CD4-positive, alpha-beta T cell treated with Interleukin-21 for 1 hour (primary cell): ENCODE data around the gene CGB5.
A peak's percentile ranks its signal among the peaks of the same experiment; 100 is the strongest.
"Not testable (repeated sequence)": the region's sequence is repeated elsewhere in the genome, so short reads cannot be mapped to it uniquely, and the experiment has no call there.

Source experiments
- DNase-seq: peaks from one replicate; pipeline ENCODE4 v3.0.0-alpha.2; 2020

Gene CGB5

DNA sequence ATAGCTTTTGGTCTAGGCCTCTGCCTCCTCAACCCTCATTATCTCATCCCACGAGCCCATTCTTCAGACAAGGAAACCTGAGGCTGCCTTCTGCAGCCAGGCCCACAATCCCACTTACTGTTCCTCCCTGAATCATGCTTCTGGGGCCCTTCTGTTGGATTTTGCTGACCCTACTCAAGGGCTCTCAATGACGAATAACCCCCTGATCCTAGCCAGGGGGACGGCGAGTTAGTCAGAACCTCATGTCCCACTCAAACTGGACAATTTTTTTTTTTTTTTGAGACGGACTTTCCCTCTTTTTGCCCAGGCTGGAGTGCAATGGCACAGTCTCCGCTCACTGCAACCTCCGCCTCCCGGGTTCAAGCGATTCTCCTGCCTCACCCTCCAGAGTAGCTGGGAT is 21.5 kb upstream of the CGB5 start:
- DNase-seq, result no peak

DNA sequence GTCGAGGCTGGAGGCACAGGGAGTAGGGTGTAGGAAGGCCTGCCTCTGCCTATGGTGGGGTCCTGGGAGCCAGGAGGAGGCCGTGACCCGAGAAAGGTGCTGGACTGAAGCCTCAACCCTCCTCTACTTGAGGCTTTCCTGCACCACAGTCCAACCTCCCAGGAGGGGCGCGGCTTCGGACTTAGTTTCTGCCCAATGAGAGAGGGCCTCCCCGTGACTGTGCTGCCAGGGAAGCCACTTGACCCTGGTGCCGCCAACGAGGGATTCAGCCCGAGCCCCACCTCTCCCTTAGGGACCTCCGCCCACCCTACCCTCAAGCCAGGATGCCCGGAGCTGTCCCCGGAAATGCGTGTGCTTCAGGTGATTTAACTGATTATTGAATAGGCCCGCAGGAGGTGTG is 19.4 kb upstream of the CGB5 start, which contains the start of gene CGB3:
TSS of gene CGB3 (minus strand) at position 101 of the 400 bp plus-strand sequence. CDS start 362 bp downstream, outside the sequence.
- DNase-seq, result not testable (repeated sequence)

DNA sequence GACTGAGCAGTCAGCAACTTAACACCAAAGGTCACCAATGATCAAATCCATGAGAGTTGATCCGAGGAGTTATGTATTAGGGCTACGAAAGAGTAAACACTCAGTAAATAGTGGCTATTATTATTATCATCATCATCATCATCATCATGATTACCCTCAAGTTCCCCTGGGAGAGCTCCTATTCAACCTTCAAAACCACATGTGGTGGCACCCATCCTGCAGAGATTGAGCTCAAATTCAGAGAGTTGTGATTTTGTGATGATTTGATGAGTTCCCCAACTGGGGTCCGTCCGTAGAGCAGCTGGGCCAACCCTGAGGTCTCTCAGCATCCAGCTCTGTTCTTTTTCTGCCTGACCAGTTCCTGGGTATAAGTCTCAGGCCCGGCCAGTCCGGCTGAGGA is 18.6 kb upstream of the CGB5 start:
- not testable (repeated sequence) for DNase-seq

DNA sequence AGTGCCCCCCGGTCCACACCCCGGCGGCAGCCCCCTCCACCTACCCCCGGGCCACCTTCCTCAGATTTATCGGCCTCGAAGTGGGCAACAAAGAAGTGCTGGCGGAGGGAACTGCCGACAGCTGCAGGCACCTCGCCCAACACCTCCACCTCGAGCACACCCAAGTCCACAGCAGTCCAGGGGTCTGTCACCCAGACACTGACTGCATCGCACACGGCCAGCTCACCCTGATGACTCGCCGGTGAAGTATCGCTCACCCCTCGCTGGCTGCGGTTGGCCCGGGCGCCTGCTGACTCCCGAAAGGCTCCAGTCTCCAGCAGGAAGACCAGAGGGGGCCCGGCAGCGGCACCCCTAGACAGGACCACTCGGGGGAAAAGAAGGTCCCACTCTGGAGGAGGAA is 18.0 kb upstream of the CGB5 start:
- not testable (repeated sequence) for DNase-seq

DNA sequence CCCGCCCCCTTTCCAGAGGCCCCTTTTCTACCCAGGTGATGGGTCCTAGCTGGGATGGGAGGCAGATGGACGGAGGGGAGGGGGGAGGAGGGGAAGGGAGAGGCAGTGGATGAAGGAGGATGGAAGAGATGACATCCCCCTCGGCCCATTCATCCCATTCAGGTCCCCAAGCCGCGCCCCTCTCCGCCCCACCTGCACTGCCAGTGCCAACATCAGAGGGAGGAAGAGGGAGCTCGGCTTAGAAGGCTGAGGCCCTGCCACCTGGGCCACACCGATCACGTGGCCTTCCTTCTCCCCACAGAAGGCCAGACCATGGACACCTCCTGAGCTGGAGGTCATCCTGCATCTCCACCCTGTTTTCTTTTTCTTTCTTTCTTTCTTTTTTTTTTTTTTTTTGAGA is 15.0 kb upstream of the CGB5 start:
- DNase-seq, result not testable (repeated sequence)

DNA sequence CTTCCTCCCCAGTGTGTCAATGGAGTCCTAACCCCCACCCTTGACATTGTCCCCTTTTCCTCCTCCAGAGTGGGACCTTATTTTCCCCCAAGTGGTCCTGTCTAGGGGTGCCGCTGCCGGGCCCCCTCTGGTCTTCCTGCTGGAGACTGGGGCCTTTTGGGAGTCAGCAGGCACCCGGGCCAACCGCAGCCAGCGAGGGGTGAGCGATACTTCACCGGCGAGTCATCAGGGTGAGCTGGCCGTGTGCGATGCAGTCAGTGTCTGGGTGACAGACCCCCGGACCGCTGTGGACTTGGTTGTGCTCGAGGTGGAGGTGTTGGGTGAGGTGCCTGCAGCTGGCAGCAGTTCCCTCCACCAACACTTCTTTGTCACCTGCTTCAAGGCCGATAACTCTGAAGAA is 13.9 kb upstream of the CGB5 start:
- DNase-seq, result not testable (repeated sequence)

DNA sequence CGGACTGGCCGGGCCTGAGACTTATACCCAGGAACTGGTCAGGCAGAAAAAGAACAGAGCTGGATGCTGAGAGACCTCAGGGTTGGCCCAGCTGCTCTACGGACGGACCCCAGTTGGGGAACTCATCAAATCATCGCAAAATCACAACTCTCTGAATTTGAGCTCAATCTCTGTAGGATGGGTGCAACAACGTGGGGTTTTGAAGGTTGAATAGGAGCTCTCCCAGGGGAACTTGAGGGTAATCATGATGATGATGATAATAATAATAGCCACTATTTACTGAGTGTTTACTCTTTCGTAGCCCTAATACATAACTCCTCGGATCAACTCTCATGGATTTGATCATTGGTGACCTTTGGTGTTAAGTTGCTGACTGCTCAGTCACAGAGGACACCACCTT is 13.3 kb upstream of the CGB5 start:
- DNase-seq, result not testable (repeated sequence)

DNA sequence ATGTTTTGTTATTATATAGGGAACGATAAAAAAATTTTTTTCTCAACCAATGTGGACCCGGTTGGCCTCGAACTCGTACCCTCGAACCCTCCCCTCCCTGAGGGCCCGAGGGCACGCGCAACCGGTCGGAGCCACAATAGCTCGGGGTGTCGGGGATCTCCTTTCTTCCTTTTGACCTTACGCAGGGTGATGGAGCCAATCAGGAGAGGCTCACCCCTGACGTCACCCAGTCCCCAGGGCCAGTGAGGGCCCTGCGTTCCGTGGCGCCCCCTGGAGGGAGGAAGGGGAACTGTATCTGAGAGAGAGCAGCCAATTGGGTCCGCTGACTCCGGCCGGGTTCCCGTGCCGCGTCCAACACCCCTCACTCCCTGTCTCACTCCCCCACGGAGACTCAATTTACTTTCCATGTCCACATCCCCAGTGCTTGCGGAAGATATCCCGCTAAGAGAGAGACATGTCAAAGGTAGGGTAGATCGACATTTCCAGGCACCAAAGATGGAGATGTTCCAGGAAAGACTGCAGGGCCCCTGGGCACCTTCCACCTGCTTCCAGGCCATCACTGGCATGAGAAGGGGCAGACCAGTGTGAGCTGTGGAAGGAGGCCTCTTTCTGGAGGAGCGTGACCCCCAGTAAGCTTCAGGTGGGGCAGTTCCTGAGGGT is 11.9 kb upstream of the CGB5 start, which contains the start of gene CGB2:
TSS of gene CGB2 (plus strand) at position 249 of the 660 bp plus-strand sequence. CDS start at position 455, 206 bp downstream.
- peak; percentile 60 for DNase-seq

DNA sequence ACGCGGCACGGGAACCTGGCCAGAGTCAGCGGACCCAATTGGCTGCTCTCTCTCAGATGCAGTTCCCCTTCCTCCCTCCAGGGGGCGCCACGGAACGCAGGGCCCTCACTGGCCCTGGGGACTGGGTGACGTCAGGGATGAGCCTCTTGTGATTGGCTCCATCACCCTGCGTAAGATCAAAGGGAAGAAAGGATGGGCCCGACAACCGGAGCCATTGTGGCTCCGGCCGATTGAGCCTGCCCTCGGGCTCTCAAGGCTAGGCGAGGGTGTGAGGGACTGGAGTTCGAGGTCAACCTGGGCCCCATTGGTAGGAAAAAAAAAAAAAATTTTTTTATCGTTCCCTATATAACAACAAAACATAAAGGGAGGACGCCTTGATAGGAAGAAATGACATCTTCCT is 6.8 kb upstream of the CGB5 start, which contains the start of gene CGB1:
TSS of gene CGB1 (minus strand) at position 81 of the 400 bp plus-strand sequence. CDS start 184 bp downstream, outside the sequence.
- DNase-seq, result not testable (repeated sequence)

DNA sequence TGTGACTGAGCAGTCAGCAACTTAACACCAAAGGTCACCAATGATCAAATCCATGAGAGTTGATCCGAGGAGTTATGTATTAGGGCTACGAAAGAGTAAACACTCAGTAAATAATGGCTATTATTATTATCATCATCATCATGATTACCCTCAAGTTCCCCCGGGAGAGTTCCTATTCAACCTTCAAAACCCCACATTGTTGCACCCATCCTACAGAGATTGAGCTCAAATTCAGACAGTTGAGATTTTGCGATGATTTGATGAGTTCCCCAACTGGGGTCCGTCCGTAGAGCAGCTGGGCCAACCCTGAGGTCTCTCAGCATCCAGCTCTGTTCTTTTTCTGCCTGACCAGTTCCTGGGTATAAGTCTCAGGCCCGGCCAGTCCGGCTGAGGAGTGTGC is 5.5 kb upstream of the CGB5 start:
- DNase-seq, result not testable (repeated sequence)

DNA sequence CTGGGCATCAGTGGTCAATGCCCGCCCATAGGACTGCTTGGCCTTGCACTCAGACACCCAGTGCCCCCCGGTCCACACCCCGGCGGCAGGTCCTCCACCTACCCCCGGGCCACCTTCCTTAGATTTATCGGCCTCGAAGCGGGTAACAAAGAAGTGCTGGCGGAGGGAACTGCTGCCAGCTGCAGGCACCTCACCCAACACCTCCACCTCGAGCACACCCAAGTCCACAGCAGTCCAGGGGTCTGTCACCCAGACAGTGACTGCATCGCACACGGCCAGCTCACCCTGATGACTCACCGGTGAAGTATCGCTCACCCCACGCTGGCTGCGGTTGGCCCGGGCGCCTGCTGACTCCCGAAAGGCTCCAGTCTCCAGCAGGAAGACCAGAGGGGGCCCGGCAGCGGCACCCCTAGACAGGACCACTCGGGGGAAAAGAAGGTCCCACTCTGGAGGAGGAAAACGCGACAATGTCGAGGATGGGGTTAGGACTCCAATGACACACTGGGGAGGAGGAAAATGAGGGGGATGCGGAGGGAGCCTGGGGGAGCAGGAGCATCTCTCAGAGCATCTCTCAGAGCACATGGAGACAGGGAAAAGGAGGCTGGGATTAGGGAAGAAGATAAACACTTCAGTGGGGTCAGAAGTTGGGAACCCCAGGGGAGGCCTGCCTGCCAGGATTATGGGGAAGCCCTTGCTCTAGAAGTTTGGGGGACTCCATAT is 4.9 kb upstream of the CGB5 start:
- not testable (repeated sequence) for DNase-seq

DNA sequence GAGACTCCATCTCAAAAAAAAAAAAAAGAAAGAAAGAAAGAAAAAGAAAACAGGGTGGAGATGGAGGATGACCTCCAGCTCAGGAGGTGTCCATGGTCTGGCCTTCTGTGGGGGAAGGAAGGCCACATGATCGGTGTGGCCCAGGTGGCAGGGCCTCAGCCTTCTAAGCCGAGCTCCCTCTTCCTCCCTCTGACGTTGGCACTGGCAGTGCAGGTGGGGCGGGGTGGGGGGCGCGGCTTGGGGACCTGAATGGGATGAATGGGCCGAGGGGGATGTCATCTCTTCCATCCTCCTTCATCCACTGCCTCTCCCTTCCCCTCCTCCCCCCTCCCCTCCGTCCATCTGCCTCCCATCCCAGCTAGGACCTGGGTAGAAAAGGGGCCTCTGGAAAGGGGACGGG is 3.9 kb upstream of the CGB5 start:
- DNase-seq, result not testable (repeated sequence)

DNA sequence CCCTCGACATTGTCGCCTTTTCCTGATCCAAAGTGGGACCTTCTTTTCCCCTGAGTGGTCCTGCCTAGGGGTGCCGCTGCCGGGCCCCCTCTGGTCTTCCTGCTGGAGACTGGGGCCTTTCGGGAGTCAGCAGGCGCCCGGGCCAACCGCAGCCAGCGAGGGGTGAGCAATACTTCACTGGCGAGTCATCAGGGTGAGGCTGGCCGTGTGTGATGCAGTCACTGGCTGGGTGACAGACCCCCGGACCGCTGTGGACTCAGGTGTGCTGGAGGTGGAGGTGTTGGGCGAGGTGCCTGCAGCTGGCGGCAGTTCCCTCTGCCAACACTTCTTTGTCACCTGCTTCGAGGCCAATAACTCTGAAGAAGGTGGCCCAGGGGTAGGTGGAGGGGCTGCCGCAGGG is 1.5 kb upstream of the CGB5 start:
- no peak for DNase-seq

DNA sequence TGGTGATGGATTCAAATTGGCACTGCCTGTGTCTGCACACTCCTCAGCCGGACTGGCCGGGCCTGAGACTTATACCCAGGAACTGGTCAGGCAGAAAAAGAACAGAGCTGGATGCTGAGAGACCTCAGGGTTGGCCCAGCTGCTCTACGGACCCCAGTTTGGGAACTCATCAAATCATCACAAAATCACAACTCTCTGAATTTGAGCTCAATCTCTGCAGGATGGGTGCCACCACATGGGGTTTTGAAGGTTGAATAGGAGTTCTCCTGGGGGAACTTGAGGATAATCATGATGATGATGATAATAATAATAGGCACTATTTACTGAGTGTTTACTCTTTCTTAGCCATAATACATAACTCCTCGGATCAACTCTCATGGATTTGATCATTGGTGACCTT is 982 bp upstream of the CGB5 start:
- not testable (repeated sequence) for DNase-seq

DNA sequence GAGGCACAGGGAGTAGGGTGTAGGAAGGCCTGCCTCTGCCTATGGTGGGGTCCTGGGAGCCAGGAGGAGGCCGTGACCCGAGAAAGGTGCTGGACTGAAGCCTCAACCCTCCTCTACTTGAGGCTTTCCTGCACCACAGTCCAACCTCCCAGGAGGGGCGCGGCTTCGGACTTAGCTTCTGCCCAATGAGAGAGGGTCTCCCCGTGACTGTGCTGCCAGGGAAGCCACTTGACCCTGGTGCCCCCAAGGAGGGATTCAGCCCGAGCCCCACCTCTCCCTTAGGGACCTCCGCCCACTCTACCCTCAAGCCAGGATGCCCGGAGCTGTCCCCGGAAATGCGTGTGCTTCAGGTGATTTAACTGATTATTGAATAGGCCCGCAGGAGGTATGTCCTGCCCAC is 5.4 kb downstream of the CGB5 start, which contains the start of gene CGB8:
TSS of gene CGB8 (minus strand) at position 101 of the 400 bp plus-strand sequence. CDS start 372 bp downstream, outside the sequence.
- not testable (repeated sequence) for DNase-seq

DNA sequence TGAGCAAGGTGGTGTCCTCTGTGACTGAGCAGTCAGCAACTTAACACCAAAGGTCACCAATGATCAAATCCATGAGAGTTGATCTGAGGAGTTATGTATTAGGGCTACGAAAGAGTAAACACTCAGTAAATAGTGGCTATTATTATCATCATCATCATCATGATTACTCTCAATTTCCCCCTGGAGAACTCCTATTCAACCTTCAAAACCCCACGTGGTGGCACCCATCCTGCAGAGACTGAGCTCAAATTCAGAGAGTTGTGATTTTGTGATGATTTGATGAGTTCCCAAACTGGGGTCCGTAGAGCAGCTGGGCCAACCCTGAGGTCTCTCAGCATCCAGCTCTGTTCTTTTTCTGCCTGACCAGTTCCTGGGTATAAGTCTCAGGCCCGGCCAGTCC is 6.2 kb downstream of the CGB5 start:
- not testable (repeated sequence) for DNase-seq

DNA sequence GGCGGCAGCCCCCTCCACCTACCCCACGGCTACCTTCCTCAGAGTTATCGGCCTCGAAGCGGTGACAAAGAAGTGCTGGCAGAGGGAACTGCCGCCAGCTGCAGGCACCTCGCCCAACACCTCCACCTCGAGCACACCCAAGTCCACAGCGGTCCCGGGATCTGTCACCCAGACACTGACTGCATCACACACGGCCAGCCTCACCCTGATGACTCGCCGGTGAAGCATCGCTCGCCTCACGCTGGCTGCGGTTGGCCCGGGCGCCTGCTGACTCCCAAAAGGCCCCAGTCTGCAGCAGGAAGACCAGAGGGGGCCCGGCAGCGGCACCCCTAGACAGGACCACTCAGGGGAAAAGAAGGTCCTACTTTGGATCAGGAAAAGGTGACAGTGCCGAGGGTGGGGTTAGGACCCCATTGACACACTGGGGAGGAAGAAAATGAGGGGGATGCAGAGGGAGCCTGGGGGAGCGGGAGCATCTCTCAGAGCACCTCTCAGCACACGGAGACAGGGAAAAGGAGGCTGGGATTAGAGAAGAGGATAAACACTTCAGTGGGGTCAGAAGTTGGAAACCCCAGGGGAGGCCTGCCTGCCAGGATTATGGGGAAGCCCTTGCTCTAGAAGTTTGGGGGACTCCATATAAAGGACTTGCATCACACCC is 6.9 kb downstream of the CGB5 start:
- not testable (repeated sequence) for DNase-seq

DNA sequence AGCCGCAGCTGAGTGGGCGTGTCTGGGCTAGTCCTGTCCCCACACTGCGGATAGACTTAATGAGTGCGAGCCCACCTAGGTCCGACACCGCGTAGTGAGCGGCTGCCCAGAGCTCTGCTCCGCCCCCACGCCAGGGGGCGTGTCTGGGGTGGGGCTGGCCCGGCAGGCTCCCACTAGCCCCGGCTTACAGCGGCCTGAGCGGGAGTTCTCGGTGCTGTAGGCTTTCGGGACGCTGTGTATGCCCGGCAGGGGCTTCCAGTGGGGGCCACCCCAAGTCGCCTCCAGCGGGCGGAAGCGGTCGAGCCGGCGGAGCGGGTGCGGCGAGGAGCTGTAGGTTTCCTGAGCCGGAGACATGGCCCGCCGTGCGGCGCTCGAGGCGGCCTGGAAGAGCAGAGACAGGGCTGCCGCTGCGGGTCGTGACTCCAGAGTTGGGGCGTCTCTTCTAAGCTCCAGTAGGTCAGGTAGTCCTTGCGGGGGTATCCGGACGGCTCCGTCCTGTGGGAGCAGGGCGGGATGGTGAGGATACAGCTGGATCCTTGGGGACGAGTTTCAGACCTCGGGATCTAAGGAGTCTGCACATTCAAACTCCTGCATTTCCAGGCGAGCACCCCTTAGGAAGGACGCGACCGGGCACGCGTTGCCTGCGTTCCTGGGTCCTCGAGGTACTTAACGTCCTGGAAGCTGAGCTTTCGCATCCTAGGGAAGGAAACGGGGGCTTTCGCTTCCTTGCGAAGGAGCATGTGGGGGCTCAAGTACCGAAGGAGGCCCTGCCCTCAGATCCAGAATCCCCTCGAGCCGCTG is 12.7 kb downstream of the CGB5 start:
- DNase-seq, result peak; percentile 44

DNA sequence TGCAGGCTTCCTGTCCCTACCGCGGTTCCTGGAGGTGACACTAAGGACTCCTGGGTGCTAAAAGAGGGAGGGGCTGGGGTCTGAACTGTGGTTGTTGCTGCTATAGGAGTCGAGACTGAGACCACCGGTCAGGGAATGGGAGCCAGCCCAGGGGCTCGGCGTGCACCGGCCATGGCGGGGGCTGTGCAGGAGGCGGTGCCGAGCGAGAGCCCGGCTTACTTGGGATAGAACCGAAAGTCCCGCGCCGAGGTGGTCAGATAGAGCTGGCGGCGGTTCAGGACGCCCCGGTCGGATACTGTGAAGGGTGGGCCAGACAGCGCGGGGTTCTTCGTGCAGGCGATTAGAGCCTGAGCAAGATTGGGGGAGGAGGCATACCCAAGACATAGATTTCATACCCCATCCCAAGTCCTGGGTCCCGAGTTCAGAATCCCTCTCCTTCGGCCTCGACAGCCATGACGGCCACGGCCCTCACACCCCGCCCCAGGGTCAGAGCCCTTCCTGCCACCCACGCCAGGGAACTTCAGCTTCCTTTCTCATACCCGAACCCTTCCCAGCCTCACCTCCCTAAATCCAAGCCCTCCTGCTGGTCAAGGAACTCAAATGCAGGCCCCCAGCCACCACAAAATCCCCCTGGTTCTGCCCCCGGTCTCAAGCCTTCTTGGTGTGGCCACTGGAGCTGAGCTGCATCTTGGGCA is 13.4 kb downstream of the CGB5 start:
- DNase-seq, result not testable (repeated sequence)

DNA sequence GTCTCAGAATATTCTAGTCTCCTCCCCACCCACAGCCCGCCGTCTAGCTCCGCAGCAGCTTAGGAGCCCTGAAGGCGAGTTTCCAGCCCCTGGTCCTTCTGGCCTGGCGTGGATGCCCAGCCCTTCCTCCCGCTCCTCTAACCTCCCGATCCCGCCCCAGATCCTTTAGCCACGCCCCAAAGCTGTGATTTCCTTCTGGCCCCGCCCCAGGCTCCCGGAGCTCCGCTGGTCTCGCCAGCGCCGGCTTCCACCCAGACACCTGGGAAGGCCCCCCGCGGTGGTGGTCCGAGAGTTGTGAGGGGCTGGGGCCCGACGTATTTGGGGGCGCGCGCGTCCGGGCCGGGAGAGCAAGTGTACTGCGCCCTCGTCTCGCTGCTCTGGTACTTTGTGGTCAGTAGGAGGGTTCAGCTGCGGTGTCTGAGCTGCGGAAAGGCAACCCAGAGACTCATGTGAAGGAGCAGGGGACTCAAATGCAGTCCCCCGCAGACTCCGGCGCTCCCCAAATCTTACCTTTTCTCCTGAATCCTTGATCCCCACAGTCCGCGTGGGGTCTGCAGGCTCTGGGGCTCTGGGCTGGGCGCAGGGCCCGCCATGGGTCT is 14.1 kb downstream of the CGB5 start, which contains the start of gene CGB7:
TSS of gene CGB7 (minus strand) at position 114 of the 599 bp plus-strand sequence. CDS start 2,374 bp downstream, outside the sequence.
- peak; percentile 41 for DNase-seq

DNA sequence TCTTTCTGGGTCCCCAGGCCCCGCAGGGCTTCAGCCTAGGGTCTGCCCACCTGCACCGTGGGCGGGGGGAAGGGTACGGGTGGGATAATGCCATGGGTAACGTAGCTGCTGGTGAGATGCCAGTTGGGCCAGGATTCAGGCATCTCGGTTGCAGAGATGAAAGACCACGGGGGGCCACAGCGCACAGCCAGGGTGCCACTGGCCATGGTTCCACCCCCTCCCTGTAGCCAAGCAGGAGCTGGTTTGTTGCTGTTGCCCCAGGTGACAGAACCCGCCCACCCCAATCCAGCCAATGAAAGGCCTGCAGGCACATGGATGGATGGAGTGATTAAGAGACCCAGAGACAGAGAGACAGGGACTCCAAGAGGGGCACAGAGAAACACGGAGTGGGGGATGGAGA is 14.9 kb downstream of the CGB5 start:
- no peak for DNase-seq
